Stimulated activated CD8-positive, alpha-beta memory T cell treated with anti-CD3 and anti-CD28 coated beads, Interleukin-7, amount 100 ng/mL, for 4 hours (primary cell): ENCODE measurements around the gene OR7D2.
"Not testable (repeated sequence)": the region's sequence is repeated elsewhere in the genome, so short reads cannot be mapped to it uniquely, and the experiment has no call there.

Experiments
- DNase-seq, 2 donors: peaks; one replicate each; pipeline ENCODE4 v3.0.0-alpha.2; 2020; ENCODE audit warnings: low read depth in 2 of 2

Gene OR7D2

DNA sequence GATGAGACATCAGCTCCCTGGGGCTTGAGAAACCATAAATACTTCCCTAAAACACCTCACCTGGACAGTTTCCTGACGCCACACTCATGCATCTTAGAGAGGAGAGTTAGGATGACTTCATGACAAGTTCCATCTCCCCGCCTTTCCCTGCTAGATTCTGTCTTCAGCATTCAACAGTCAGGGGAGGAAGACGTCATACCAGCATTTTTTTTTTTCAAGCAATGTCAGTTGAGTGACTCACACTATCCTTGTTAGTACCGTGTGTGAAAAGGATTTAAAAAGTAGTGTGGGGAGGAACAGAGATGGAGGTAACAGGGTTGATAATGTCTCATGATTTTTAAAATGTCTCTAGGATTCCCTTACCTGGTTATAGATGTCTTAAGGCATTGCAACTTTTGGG is at the start of gene OR7D2:
TSS of gene OR7D2 (plus strand) at position 79 of the 400 bp plus-strand sequence. CDS start 6,803 bp downstream, outside the sequence.
- DNase-seq = no peak

GRCh38 chr19:9130965-9131364 is 47.8 kb upstream of the OR7D2 start:
- DNase-seq = no peak

GRCh38 chr19:9132422-9132821 is 46.4 kb upstream of the OR7D2 start:
- DNase-seq = no peak

- no peak for DNase-seq
Measured at GRCh38 chr19:9139609-9140158, 39.1 kb upstream of the OR7D2 start.

- DNase-seq = peak; percentile 78 to 87
Measured at GRCh38 chr19:9140159-9140874, 38.5 kb upstream of the OR7D2 start, which contains the start of gene ZNF317. Gene ZNF317 (plus strand): TSS chr19:9140397. CDS start chr19:9156017, 15,620 bp downstream.

GRCh38 chr19:9144920-9145319 is 33.9 kb upstream of the OR7D2 start:
- no peak for DNase-seq

GRCh38 chr19:9146882-9147281 is 31.9 kb upstream of the OR7D2 start:
- DNase-seq = no peak

DNA sequence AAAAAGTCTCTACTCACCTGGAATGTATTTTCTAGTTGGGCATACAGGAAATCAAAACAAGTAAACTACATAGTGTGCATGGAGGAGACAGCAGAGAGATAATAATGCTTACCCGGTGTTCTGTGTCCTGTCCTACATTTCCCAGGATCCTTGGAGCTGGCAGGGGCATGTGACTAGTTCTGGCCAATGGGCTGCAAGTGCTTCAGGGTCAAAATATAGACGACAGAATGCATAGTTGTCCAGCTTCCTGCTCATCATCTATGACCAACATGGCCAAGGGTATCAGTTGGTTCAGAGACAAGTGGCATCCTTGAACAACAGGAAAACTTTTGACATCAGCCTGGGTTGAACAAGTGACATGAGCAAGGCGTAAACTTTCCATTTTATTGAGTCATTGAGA is 30.1 kb upstream of the OR7D2 start:
- no peak for DNase-seq

DNA sequence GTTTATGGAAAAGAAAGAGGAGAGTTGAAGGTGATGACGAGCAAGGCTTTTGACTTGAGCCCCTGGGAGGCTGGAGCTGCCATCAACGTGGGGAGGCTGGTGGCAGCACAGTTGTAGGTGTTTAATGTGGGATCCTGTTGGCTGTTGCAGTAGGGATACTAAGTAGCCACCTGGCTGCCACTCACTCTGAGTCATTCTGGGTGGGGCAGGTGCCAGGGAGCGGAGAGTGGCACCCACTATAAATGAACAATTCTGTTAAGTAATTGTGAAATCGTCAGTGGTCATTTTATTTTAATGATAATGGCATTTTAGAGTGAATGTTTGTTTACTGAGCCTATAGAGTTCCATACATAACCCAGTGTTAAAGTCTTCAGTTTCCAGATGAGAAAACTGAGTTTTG is 28.8 kb upstream of the OR7D2 start:
- no peak for DNase-seq

- no peak for DNase-seq
Measured at GRCh38 chr19:9150650-9151049, 28.1 kb upstream of the OR7D2 start.

DNA sequence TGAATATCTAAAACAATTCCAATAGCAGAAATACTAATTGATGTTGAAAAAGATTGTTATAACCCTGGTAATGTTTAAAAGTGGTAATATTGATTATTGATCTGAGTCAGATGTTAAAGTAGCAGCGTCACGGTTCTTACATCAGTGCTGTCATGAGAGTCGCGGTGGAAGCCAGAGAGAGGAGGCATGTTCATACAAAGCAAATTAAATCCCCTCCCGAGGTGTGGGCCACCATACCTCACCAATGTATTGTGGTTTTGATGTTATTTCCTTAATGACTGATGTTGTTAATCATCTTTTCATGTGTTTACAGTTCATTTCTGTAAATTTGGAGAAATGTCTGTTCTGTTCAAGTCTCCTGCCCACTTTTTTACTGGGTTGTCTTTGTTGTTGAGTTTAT is 27.4 kb upstream of the OR7D2 start:
- DNase-seq = no peak

GRCh38 chr19:9155591-9155990 is 23.2 kb upstream of the OR7D2 start:
- DNase-seq = no peak

GRCh38 chr19:9156304-9156703 is 22.5 kb upstream of the OR7D2 start:
- DNase-seq = no peak

- DNase-seq = no peak
Measured at GRCh38 chr19:9159891-9160290, 18.9 kb upstream of the OR7D2 start.

DNA sequence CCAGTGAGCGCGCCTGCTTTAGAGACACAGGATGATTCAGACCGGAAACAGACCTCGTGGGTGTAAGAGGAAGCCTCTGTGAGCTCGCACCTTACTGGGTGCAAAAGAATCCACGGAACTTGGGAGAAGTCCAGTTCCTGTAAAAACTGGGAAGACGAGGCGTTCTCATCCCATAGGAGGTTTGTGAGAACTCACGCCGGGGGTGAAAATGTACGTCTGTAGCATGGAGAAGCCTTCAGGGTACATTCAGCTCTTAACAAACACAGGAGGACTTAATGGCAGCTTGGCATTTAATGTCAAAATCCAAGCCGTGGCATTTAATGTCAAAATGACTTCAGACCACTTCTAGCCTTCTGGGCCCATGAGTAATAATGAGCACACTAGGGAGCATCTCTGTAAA is 17.4 kb upstream of the OR7D2 start:
- no peak for DNase-seq

DNA sequence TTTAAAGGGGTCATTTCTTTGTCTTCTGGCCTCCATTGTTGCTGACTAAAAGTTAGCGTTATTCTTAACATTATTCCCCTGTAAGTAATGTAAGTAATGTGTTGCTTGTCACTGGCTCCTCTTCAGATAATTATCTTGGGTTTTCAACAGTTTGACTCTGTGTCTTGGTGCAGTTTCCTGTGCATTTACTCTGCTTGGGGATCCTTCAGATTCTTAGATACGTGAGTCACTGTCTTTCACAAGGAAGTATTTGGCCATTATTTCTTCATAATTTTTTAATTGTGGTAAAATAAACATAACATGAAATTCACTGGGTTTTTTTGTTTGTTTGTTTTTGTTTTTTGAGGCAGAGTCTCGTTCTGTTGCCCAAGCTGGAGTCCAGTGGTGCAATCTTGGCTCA is 13.5 kb upstream of the OR7D2 start:
- DNase-seq = no peak

GRCh38 chr19:9166846-9167245 is 11.9 kb upstream of the OR7D2 start:
- DNase-seq = no peak

DNA sequence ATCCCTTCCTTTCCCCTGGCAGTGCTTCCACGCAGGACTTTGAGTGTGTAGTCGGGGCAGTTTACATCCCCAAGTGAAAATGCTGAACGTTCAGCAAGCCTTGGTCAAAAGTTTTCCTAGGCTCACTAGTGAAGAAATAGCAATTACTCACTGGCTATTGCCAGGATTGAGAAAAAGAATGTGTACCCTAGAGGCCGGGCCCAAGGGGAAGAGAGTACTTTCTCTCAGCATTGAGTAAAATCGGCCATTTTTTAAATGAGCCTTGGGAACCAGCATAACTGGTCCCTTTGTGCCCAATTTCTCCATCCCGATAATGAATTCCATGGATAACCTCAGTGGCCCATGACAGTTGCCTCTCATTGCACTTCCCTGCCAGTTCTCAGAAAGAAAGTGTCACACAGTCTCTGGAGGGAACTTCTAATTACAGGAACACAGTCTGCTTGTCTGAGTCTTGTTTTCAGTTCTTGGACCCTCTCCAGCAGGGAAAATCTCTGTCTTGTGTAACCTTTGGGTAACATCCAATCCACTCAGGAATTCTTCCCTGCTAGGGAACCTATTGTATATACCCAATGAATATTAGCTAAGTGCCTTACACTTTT is 7.3 kb upstream of the OR7D2 start:
- DNase-seq = no peak

- DNase-seq = no peak
Measured at GRCh38 chr19:9175326-9175725, 3.5 kb upstream of the OR7D2 start.

DNA sequence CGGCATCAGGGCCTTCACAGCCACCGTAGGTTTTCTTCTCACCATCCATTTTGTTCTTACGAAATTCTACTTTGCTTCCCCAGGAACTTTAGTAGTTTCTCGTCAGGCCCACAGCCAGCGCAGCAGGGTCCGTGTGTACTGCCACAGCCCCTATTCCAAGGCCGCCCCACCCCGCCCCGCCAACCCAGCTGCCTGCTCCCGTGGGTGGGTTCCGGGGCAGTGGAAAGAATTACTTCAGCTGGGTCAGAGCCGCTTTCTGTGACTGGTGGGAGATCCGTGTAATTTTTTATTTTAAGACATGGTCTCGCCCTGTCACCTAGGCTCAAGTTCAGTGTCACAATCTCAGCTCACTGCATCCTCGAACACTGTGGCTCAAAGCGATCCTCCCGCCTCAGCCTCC is 4.2 kb downstream of the OR7D2 start:
- no peak for DNase-seq

- DNase-seq = no peak
Measured at GRCh38 chr19:9187191-9187590, 8.4 kb downstream of the OR7D2 start.

- no peak for DNase-seq
Measured at GRCh38 chr19:9189535-9189934, 10.8 kb downstream of the OR7D2 start.

DNA sequence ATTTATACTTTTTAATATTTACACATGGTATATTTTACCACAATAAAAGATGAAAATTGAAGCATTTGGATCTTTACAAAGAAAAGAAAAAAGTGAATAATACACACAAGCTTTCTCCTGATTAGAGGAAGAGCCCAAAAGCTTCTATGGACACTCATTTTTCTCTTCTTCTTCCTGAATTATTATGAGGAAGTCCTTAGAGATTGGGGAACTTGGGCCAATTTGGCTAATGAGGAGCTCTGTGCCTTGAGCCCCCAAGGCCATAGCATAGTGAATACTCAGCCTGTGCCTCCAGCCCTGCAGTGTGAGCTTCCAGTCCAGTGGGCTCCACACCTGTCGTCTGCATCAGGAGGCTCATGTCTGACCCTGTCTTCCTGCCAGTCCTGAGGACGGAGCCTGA is 19.3 kb downstream of the OR7D2 start:
- DNase-seq = not testable (repeated sequence)
